DMS79 (cell line): ENCODE data around the gene ITSN1.
"Not testable (repeated sequence)": the region's sequence is repeated elsewhere in the genome, so short reads cannot be mapped to it uniquely, and the experiment has no call there.

Experiments used
- DNase-seq: peaks from one replicate; lab custom pipeline; 2025; lab: John Stamatoyannopoulos, UW

ITSN1 gene

DNA sequence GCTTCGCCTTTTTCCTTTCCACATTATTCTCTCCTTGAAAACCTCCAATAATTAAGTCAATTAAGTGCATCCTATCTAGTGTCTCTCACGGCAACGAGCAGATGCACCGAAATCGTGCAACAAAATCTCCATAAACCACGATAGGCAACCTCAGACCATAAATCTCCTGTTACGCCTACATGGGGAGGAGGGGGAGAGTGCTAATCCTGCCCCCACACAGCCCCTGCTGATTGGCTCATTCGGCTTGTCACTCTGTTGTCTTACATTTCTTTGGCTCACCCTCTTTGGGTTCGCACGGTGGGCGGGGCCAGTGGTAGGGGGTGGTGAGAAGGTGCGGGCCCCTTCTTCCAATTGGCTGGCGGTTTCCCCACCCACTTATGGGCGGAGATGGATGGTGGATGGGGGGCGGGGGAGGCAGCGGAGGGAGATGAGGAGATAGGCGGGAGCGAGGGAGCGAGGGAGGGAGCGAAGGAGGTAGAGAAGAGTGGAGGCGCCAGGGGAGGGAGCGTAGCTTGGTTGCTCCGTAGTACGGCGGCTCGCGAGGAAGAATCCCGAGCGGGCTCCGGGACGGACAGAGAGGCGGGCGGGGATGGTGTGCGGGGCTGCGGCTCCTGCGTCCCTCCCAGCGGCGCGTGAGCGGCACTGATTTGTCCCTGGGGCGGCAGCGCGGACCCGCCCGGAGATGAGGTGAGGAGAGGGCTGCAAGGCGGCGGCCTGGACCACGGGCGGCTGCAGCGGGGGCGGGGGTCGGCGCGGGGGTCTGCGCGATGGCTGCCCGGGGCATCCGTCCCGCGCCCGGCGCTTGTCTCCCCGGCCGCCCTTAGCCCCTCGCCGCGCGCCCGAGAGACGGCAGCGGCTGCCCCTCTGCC, at the start of gene ITSN1:
ITSN1 (plus strand) TSS at position 475 of the 869 bp plus-strand sequence. CDS start 76,328 bp downstream, outside the sequence.
- peak; percentile 99 for DNase-seq

DNA sequence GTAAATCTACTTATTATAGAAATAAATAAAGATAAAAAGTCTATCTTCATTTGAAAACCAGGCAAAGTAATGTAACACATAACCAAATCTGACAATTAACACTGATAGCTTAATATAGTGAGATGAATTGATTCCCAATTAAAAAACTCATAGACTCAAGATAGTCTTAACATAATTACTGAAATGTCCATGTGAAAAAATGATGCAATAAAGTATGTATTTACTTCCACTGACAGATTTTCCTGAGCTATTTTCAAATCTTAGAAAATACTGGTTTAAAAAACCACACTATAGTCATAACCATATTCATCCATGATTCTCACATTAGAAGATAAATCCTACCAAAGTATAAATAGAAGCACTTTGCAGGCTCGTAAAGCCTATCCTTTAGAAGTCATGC, 44.2 kb upstream of the ITSN1 start:
- no peak for DNase-seq

DNA sequence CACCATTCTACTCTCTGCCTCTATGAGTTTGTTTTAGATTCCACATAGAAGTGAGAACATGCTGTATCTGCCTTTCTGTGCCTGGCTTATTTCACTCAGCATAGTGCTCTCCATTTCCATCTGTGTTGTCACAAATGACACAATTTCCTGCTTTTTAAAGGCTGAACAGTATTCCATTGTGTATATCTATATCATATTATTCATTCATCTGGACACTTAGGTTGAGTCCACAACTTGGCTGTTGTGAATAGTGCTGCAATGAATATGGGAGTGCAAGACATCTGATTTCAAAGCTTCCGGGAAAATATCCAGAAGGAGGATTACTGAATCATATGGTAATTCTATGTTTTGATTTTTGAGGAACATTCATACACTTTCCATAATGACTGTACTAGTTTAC, 33.7 kb upstream of the ITSN1 start:
- no peak for DNase-seq

- no peak for DNase-seq
Observed at GRCh38 chr21:33611006-33611744, 31.1 kb upstream of the ITSN1 start.

GRCh38 chr21:33617565-33617964, 24.7 kb upstream of the ITSN1 start:
- not testable (repeated sequence) for DNase-seq

- DNase-seq: no peak
Observed at GRCh38 chr21:33618407-33618806, 23.9 kb upstream of the ITSN1 start.

DNA sequence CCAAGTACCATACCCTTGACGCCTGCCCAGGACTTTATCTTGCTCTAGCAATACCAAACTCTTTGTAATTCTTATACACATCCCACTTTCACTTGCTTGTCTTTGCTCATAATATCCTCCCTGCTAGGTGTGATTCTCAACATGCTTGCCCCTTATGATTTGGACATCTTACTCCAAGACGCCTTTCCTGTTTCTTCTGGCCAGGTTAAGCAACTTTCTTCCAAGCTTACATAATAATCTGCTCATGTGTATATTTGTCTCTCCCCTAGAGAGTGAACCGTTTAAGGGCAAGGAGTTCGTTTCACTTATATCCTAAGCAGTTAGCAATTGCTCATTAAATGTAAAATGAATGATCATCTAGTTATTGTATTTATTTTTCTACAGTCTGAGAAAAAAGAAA, 22.6 kb upstream of the ITSN1 start:
- no peak for DNase-seq

GRCh38 chr21:33622253-33622652, 20.0 kb upstream of the ITSN1 start:
- DNase-seq: no peak

DNA sequence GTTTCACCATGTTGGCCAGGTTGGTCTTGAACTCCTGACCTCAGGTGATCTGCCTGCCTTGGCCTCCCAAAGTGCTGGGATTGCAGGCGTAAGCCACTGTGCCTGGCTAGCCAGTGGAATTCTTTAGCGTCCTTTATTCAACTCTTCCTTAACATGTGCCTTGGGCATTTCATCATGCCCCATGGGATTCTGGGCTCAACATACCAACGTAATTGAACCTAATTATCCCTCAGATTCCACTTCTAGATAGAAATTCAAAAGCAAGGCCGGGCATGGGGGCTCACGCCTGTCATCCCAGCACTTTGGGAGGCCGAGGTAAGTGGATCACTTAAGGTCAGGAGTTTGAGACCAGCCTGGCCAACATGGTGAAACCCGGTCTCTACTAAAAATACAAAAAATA, 16.1 kb upstream of the ITSN1 start:
- DNase-seq: not testable (repeated sequence)

GRCh38 chr21:33634254-33634653, 8.0 kb upstream of the ITSN1 start:
- DNase-seq: no peak

DNA sequence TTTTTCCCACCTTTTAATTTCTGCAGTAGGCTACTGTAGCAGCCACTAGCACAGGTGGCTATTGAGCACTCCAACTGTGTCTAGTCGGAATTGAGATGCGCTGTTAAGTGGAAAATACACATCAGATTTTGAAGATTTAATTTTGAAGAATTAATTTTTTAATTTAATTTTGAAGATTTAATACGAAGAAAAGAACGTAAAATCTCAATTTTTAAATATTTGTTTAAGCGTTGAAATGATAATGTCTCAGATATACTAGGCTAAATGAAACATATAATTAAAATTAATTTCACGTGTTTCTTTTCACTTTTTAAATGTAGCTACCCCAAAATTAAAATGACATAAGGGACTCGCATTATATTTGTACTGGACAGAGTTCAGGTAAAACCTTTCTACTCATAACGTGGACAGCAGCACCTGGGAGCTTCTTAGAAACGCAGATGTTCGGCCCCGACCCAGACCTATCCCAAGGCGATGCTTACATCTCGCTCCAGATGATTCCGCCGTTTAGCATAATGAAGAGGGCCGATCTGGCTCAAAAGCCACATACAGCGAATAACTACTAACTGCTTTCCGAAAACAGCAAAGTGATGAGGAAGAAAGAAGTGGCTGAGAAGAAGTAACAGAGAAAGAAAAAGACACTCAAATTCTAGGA, 1.5 kb upstream of the ITSN1 start:
- no peak for DNase-seq

- DNase-seq: peak; percentile 99
Observed at GRCh38 chr21:33641352-33642026, 812 bp upstream of the ITSN1 start, which contains the start of gene CRYZL1. TSS of gene CRYZL1 (minus strand) at chr21:33641741. CDS start at chr21:33631551, 10,190 bp downstream.

DNA sequence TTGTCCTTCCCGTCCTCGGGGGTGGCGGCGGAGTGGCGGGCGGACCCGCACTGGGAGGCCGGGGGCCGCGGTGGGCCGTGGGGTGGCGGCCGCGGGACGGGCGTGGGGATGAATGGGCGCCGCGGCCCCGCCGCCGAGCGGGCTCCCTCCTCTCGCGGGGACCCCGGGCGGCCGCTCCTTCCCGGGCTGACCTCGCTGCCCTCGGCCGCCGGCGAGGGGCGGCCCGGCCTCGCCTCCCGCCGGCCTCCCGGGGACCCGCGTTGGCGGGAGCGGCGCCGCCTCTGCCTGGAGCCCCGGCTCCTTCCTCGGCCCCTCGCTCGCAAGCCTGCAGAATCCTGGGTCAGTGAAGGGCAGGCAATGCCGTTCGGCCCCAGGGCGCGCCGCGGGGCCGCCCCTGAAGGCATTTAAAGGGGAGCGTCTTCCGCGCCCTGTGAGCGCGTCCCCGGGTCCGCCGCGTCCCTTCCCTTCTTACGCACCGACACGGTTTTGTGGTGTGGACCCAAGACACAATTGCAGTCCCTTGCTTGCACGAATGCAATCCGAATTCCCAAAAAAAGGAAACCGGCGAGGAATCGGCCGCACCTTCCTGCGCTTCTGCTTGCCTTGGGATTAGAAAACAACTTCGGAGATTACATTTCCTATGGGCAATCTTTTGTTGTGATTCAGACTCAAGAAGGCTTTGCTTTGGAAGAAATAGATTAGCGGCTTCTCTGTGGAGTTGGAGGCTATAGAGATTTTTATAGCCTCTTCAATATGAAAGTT, 776 bp downstream of the ITSN1 start:
- no peak for DNase-seq

DNA sequence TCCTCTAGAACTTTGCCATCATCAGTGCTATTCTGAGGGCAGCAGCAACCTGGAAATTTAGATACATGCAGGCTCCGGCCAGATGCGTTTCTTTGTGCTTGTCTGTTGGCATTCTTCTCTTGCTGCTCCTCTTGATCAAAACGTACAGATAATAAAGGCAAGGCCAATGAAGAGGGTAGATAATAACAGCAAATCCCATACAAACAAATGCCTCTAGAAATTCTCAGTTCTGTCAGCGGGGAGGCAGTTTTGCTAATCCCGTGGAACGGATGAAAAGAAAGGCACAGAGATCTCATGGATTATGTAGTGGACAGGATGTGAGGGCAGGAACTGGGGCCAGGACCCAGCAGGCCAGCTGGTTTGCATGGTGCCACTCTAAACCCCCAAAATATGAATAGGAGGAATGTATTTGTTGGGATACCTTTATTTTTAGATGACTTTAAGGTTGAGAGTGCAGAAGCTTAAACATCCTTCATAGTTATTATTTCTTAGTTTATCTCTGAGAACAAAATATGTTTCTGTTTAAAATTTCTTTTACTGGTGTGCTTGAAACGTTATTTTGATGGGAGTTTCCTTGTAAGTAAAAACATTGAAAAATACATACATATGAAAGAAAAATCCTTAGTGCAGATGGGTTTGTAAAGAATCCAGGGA, 1.5 kb downstream of the ITSN1 start:
- no peak for DNase-seq

GRCh38 chr21:33644383-33645074, 2.2 kb downstream of the ITSN1 start:
- DNase-seq: no peak

- no peak for DNase-seq
Observed at GRCh38 chr21:33645730-33646129, 3.4 kb downstream of the ITSN1 start.

DNA sequence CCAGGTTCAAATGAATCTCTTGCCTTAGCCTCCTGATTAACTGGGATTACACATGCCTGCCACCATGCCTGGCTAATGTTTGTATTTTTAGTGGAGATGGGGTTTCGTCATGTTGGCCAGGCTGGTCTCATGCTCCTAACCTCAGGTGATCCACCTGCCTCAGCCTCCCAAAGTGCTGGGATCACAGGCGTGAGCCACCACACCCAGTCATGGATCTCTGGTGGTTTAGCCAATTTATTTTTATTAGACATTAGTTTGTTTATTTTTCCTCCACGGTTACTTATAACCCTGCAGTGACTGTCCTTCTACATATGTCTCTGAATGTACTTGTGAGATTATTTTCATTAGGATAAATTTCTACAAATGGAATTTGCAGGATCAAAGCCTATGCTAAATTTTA, 5.3 kb downstream of the ITSN1 start:
- no peak for DNase-seq

GRCh38 chr21:33648555-33648954, 6.3 kb downstream of the ITSN1 start:
- DNase-seq: no peak

DNA sequence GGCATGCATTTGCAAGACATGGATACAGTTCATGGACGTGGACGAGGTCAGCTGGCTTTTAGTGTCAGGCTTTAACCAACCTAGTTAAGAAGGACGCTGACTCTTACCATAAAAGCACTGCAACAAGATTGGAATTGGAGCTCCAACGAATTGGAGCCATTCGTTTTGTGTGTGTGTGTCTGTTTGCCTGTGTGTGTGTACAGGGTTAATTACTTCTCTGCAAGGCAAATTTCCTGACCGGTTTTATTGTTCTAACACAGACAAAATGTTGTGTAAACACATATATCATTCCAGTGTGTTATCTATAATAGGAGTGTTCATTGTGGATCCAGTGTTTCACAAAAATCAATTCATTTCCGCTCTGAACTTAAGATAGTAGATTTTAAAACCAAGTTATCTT, 7.9 kb downstream of the ITSN1 start:
- no peak for DNase-seq

DNA sequence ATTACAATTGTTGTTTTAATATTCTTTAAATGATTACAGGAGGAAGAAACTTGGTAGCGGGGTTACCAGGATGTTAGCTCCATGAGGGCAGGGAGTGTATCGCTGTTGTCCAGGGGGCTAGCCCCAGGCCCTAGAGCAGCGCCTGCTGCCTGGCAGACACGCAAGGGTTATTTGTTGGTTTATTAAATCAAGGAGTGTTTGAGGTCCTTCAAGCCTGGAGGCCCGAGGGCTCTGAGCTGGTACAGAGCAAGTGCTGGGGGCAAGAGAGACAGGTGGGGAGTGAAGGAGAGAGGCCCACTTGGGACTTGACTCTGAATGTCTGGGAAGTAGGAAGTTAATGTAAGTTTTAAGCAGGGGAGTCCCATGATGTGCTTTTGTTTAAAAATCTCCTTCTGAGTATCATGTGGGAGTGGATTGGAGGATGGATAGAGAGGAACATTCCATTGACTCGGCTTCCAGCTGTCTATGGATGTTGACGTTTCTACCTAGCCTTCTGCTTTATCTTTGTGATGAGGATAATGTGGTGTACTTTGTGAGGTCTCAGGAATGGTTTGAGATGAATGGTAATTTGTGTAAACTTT, 8.7 kb downstream of the ITSN1 start:
- no peak for DNase-seq
